Fibroblast of lung (primary cell): ENCODE results near the gene GGCX. TPM values are rescaled to one million over a fixed set of nuclear protein-coding genes. Genes with fewer than 3 reads are reported as not detected.

ENCODE experiments used
- DNase-seq, 2 donors: peaks; one replicate each; pipeline versions ENCODE4 v3.0.0 to v3.0.0-alpha.2; 2010; ENCODE audit warnings: low read depth in 2 of 2
- H2AFZ ChIP-seq: 2 replicates; pipeline ENCODE4 v1.5.1; 2012; ENCODE audit warnings: low read length, control low read depth, inconsistent platforms
- H3K27ac ChIP-seq: 2 replicates; pipeline ENCODE4 v1.5.1; 2011; ENCODE audit warnings: low read length, control low read depth; ENCODE audit not compliant: insufficient read depth
- H3K27me3 ChIP-seq: 2 replicates; pipeline ENCODE4 v1.5.1; 2011; ENCODE audit warnings: mild to moderate bottlenecking, low read length; ENCODE audit not compliant: control insufficient read depth, insufficient read depth
- H3K36me3 ChIP-seq: 2 replicates; pipeline ENCODE4 v1.5.1; 2011; ENCODE audit warnings: low read length; ENCODE audit not compliant: control insufficient read depth, insufficient read depth
- H3K4me1 ChIP-seq: 2 replicates; pipeline ENCODE4 v1.5.1; 2011; ENCODE audit warnings: low read length; ENCODE audit not compliant: control insufficient read depth, insufficient read depth; ENCODE audit errors: extremely low read depth
- H3K4me2 ChIP-seq: 2 replicates; pipeline ENCODE4 v1.5.1; 2011; ENCODE audit warnings: low read length, control low read depth; ENCODE audit not compliant: insufficient read depth; ENCODE audit errors: extremely low read depth
- H3K4me3 ChIP-seq, 4 experiments: fragments of 200-600 bp in 1 of 4; sonication (generic) in 1 of 4; replicated peaks in 1 of 4; 2 replicates each; pipeline ENCODE4 v1.5.1; 2011 to 2016; ENCODE audit warnings: low read length in 4 of 4, low read depth in 3 of 4, mild to moderate bottlenecking in 3 of 4, control low read depth in 2 of 4, inconsistent platforms in 1 of 4, mixed read lengths in 1 of 4; ENCODE audit not compliant: insufficient read depth in 1 of 4; ENCODE audit errors: control extremely low read depth in 1 of 4
- H3K79me2 ChIP-seq: 2 replicates; pipeline ENCODE4 v1.5.1; 2012; ENCODE audit warnings: mild to moderate bottlenecking, low read length, inconsistent platforms; ENCODE audit not compliant: control insufficient read depth, insufficient read depth
- H3K9ac ChIP-seq: 2 replicates; pipeline ENCODE4 v1.5.1; 2011; ENCODE audit warnings: mild to moderate bottlenecking, low read length, control low read depth; ENCODE audit not compliant: insufficient read depth
- H3K9me3 ChIP-seq: 2 replicates; pipeline ENCODE4 v1.5.1; 2012; ENCODE audit warnings: low read depth, low read length; ENCODE audit not compliant: control insufficient read depth, insufficient read depth
- H4K20me1 ChIP-seq: 2 replicates; pipeline ENCODE4 v1.5.1; 2011; ENCODE audit warnings: low read length; ENCODE audit not compliant: control insufficient read depth, insufficient read depth; ENCODE audit errors: extremely low read depth
- EZH2 ChIP-seq: IDR thresholded peaks from 2 replicates; pipeline ENCODE4 v1.5.1; 2012; ENCODE audit warnings: low read length, control low read depth, mild to moderate bottlenecking; ENCODE audit errors: missing control alignments
- polyA plus RNA-seq, 2 donors: library from polyadenylated mRNA; depleted of rRNA in 1 of 2; stranded (reverse) in 1 of 2; unstranded in 1 of 2; fragments of >200 nt; gene quantifications; 2 replicates each; pipeline ENCODE4 v1.2.1, GENCODE V29; 2011 to 2012; ENCODE audit warnings: missing spikeins in 1 of 2
- total RNA-seq: library from RNA; depleted of rRNA; stranded (reverse); fragments of >200 nt; gene quantifications from 2 replicates; pipeline ENCODE4 v1.2.1, GENCODE V29; 2014
- TF ChIP-seq, protein P1 (sequence below), 2 donors: IDR thresholded peaks in 1 of 2; conservative IDR thresholded peaks in 1 of 2; 1 replicate in 1 of 2; 2 replicates in 1 of 2; pipeline ENCODE4 v1.5.1; 2011 to 2012; ENCODE audit warnings: low read length in 2 of 2, control low read depth in 1 of 2, inconsistent platforms in 1 of 2, low read depth in 1 of 2, mild to moderate bottlenecking in 1 of 2

The GGCX gene
- total and polyA plus RNA-seq, 2 donors (not counting 1 experiment from before 2014, with no cell fraction given): 34.4 to 46.1 TPM

DNA sequence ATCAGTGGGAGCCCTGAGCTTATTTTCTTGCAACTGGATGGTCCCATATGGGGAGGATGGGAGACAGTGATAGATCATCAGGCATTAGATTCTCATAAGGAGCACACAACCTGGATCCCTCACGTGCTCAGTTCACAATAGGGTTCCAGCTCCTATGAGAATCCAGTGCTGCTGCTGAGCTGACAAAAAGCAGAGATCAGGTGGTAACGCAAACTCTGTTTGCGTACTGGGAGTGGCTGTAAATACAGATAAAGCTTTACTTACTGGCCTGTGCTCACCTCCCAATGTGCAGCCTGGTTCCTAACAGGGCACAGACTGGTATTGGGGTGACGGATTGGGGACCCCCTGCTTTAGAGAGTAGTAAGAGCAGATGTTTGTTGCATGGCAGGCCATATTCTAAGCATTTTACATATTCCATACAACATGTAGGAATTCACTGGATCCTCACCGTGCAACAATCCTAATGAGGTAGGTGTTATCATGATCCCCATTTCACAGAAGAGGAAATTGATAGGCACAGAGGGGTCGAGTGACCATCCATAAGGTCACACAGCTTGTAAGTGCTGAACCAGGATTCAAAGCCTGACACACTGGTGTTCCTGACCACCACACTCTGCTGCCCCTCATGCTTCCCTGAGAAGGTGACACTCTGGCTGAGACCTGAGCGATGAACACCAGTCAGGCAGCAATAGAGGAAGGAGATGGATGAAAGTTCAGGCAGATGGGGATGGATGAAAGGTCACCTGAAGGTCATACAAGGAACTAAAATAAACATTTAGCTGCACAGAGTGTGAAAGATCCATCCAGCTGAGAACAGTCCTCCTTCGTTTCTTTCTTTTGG is 38.0 kb downstream of the GGCX start:
- Histone ChIP-seq H3K4me3 (no peak overlapping the region), H3K36me3 (no peaks in the 10 kb centered on the region), H3K4me1 (no peaks in the 10 kb centered on the region), H3K79me2 (no peaks in the 10 kb centered on the region), H3K27me3 (peaks cover 2% of the 10 kb centered on the region), H2AFZ (no peak overlapping the region), H3K4me2 (no peak overlapping the region), H3K9ac (no peak overlapping the region), H3K27ac (no peak overlapping the region), H4K20me1 (no peaks in the 10 kb centered on the region), H3K9me3 (no peaks in the 10 kb centered on the region)
- no peak for TF ChIP-seq EZH2
- TF ChIP-seq, protein P1, sequence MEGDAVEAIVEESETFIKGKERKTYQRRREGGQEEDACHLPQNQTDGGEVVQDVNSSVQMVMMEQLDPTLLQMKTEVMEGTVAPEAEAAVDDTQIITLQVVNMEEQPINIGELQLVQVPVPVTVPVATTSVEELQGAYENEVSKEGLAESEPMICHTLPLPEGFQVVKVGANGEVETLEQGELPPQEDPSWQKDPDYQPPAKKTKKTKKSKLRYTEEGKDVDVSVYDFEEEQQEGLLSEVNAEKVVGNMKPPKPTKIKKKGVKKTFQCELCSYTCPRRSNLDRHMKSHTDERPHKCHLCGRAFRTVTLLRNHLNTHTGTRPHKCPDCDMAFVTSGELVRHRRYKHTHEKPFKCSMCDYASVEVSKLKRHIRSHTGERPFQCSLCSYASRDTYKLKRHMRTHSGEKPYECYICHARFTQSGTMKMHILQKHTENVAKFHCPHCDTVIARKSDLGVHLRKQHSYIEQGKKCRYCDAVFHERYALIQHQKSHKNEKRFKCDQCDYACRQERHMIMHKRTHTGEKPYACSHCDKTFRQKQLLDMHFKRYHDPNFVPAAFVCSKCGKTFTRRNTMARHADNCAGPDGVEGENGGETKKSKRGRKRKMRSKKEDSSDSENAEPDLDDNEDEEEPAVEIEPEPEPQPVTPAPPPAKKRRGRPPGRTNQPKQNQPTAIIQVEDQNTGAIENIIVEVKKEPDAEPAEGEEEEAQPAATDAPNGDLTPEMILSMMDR (conservative IDR thresholded peaks at IDR 0.05 in 1 of 2, IDR thresholded peaks at IDR 0.05 in 1 of 2; ENCODE audit: low read depth in 1 of 2, low read length in 2 of 2): no peak
- DNase-seq: no peak

DNA sequence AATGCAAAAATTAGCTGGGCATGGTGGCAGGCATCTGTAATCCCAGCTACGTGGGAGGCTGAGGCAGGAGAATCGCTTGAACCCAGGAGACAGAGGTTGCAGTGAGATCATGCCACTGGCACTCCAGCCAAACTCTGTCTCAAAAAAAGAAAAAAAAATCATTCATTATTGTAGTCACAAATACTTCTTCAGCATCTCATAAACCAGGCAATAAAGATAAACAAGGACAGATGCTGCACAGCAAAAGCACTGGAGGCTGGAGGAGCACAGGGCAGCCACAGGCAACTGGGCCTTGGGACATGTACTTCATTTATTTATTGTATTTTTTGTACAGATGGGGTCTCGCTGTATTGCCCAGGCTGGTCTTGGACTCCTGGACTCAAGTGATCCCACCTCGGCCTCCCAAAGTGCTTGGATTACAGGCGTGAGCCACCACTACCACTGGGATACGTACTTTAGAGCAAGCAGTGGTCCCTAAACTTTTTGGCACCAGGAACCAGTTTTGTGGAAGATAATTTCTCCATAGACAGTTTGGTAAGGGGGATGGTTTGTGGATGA is 39.1 kb downstream of the GGCX start:
- Histone ChIP-seq H3K4me3 (no peak overlapping the region), H4K20me1 (no peaks in the 10 kb centered on the region), H3K27ac (no peak overlapping the region), H3K9ac (no peak overlapping the region), H3K4me1 (no peaks in the 10 kb centered on the region), H2AFZ (no peak overlapping the region), H3K27me3 (no peaks in the 10 kb centered on the region), H3K36me3 (no peaks in the 10 kb centered on the region), H3K9me3 (no peaks in the 10 kb centered on the region), H3K4me2 (no peak overlapping the region), H3K79me2 (no peaks in the 10 kb centered on the region)
- TF ChIP-seq, protein P1 (conservative IDR thresholded peaks at IDR 0.05 in 1 of 2, IDR thresholded peaks at IDR 0.05 in 1 of 2; ENCODE audit: low read depth in 1 of 2, low read length in 2 of 2): no peak
- no peak for TF ChIP-seq EZH2
- DNase-seq: no peak

GRCh38 chr2:85516653-85517389 is 44.5 kb downstream of the GGCX start:
- Histone ChIP-seq H3K79me2 (no peaks in the 10 kb centered on the region), H3K4me3 (no peak overlapping the region), H3K27me3 (no peaks in the 10 kb centered on the region), H4K20me1 (no peaks in the 10 kb centered on the region), H3K4me2 (no peak overlapping the region), H3K9ac (no peak overlapping the region), H3K4me1 (no peaks in the 10 kb centered on the region), H2AFZ (no peak overlapping the region), H3K27ac (no peak overlapping the region), H3K9me3 (no peaks in the 10 kb centered on the region), H3K36me3 (no peaks in the 10 kb centered on the region)
- peak in 1 of 2 donors; percentile 11 for DNase-seq
- TF ChIP-seq, protein P1 (conservative IDR thresholded peaks at IDR 0.05 in 1 of 2, IDR thresholded peaks at IDR 0.05 in 1 of 2; ENCODE audit: low read depth in 1 of 2, low read length in 2 of 2): no peak
- no peak for TF ChIP-seq EZH2
